Thyroid gland (tissue), 4 donors: ENCODE results near the gene VSX2. TPM values are rescaled to one million over a fixed set of nuclear protein-coding genes. Genes with fewer than 3 reads are reported as not detected.

Source experiments
- DNase-seq, 2 donors: peaks; one replicate each; pipeline ENCODE4 v3.0.0-alpha.2; 2019
- H3K27ac ChIP-seq, 3 donors: fragments of 200-600 bp; sonication (generic); 1 replicate in 2 of 3; 2 replicates in 1 of 3; pipeline ENCODE4 v1.5.1; 2016 to 2019; ENCODE audit warnings: mild to moderate bottlenecking in 1 of 3, moderate library complexity in 1 of 3
- H3K27me3 ChIP-seq: fragments of 200-600 bp; sonication (generic); one replicate; pipeline ENCODE4 v1.5.1; 2019
- H3K36me3 ChIP-seq, 2 donors: fragments of 200-600 bp; sonication (generic); one replicate each; pipeline ENCODE4 v1.5.1; 2016 to 2019
- H3K4me1 ChIP-seq, 2 donors: fragments of 200-600 bp; sonication (generic); one replicate each; pipeline ENCODE4 v1.5.1; 2017 to 2019
- H3K4me3 ChIP-seq, 3 donors: fragments of 200-600 bp; sonication (generic); replicated peaks in 1 of 3; 1 replicate in 2 of 3; 2 replicates in 1 of 3; pipeline ENCODE4 v1.5.1; 2016; ENCODE audit warnings: mild to moderate bottlenecking in 1 of 3
- H3K9me3 ChIP-seq: fragments of 200-600 bp; sonication (generic); one replicate; pipeline ENCODE4 v1.5.1; 2017
- POLR2A ChIP-seq, 2 donors: fragments of 450-650 bp; IDR thresholded peaks; one replicate each; pipeline ENCODE4 v1.6.1; 2017; ENCODE audit warnings: antibody characterized with exemption in 2 of 2, mild to moderate bottlenecking in 2 of 2, moderate library complexity in 1 of 2
- WGBS, 2 donors: methylation state at CpG; one replicate each; pipeline ENCODE4 v1.1.5; 2017; 5-methylcytosine and 5-hydroxymethylcytosine counted together
- intact Hi-C: fragments of 100-400 bp; cut with DNase I; formaldehyde crosslinking; loops from one replicate; pipeline ENCODE4 v1.15.1; 2023
- total RNA-seq, 4 donors: library from RNA; depleted of rRNA; stranded (reverse); fragments of >200 nt; gene quantifications; one replicate each; pipeline ENCODE4 v1.2.3, GENCODE V29; 2016
- TF ChIP-seq, protein P1 (sequence below), 6 experiments: fragments of 200-600 bp in 3 of 6; fragments of 450-650 bp in 3 of 6; sonication (generic) in 3 of 6; IDR thresholded peaks; one replicate each; pipeline ENCODE4 v1.5.1; 2016 to 2019; ENCODE audit warnings: antibody characterized with exemption in 6 of 6, mild to moderate bottlenecking in 2 of 6, inconsistent platforms in 1 of 6, moderate library complexity in 1 of 6

Gene VSX2
- total RNA-seq, 4 donors from 2014 or later = not detected

DNA sequence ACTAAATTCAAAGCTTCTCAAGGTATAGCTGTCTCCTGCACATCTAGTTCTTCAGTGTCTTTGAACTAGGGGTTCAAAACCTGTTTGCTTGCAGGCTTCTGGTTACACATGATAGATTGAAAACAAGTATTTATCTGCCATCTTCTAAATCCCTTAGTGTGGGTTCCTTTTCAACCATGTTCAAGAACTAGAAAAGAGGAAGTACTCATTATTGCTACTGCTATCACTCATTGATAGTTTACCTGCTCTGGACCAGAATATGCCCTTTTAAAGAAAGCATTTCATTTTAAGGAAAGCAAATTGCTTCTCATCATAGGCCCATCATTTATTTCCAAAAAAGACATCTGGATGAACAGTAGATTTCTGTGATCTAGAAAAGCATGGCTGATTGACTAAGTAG, 37.1 kb upstream of the VSX2 start:
- Histone ChIP-seq H3K4me3 (no peak overlapping the region), H3K9me3 (no peaks in the 10 kb centered on the region), H3K36me3 (peaks cover 4 to 10% of the 10 kb centered on the region in 2 donors), H3K27ac (no peak overlapping the region), H3K27me3 (no peaks in the 10 kb centered on the region), H3K4me1 (no peaks in the 10 kb centered on the region)
- no peak for DNase-seq
- TF ChIP-seq POLR2A (IDR thresholded peaks at IDR 0.05) = no peak
- TF ChIP-seq, protein P1, sequence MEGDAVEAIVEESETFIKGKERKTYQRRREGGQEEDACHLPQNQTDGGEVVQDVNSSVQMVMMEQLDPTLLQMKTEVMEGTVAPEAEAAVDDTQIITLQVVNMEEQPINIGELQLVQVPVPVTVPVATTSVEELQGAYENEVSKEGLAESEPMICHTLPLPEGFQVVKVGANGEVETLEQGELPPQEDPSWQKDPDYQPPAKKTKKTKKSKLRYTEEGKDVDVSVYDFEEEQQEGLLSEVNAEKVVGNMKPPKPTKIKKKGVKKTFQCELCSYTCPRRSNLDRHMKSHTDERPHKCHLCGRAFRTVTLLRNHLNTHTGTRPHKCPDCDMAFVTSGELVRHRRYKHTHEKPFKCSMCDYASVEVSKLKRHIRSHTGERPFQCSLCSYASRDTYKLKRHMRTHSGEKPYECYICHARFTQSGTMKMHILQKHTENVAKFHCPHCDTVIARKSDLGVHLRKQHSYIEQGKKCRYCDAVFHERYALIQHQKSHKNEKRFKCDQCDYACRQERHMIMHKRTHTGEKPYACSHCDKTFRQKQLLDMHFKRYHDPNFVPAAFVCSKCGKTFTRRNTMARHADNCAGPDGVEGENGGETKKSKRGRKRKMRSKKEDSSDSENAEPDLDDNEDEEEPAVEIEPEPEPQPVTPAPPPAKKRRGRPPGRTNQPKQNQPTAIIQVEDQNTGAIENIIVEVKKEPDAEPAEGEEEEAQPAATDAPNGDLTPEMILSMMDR (IDR thresholded peaks at IDR 0.05) = no peak
- intact Hi-C loops = no loop called here

DNA sequence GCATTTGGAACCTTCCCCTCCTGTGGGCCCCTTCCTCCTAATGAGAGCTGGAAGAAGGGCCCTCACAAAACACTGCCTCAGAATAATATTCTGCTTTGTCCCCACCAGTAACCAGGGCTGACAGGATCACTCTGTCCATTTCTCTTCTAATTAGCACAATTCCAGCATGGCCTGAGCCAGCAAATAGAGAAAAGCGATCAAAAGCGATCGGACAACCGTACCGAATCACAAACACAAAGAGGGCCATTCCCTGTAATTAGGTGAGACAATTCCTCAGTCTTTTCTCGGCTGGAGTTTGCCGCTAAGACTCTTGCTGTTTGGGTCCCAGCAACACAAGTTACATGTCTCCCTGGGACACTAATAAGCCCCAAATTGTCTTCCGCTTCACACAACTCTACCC, 35.6 kb upstream of the VSX2 start:
- H3K9me3 ChIP-seq = no peaks in the 10 kb centered on the region
- H3K4me3 ChIP-seq = no peak overlapping the region
- WGBS, 2 donors = 94 to 95% methylated on average over 8 of the region's 8 CpGs
- no peak for DNase-seq
- H3K36me3 ChIP-seq = peaks cover 4 to 10% of the 10 kb centered on the region in 2 donors
- TF ChIP-seq, protein P1 (IDR thresholded peaks at IDR 0.05) = no peak
- no peak for TF ChIP-seq POLR2A (IDR thresholded peaks at IDR 0.05)
- intact Hi-C loops = no loop called here
- H3K27me3 ChIP-seq = no peaks in the 10 kb centered on the region
- no peaks in the 10 kb centered on the region for H3K4me1 ChIP-seq
- no peak overlapping the region for H3K27ac ChIP-seq

DNA sequence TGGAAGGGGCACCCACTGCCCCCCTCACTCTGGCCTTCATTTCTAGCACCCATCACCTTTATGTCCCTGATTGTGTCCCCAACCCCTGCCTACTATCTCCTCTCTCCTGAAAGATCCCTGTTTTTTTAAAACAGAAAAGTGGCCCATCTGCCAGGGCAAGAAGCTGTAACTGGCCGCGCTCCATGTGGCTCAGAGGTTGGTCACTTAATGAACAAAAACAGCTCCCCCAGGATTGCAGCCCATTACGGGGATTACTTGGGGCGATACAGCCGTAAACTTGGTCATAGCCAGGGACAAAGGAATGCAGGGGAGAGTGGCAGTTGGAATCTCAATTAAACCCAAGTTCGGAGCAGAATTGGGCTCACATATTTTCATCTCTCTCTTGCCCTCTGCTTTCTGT, 34.8 kb upstream of the VSX2 start:
- H3K36me3 ChIP-seq = peaks cover 0 to 2% of the 10 kb centered on the region in 2 donors
- H3K4me1 ChIP-seq = no peaks in the 10 kb centered on the region
- H3K9me3 ChIP-seq = no peaks in the 10 kb centered on the region
- no peak for DNase-seq
- H3K27me3 ChIP-seq = no peaks in the 10 kb centered on the region
- no peak overlapping the region for H3K4me3 ChIP-seq
- 87 to 96% methylated on average over 6 of the region's 6 CpGs for WGBS, 2 donors
- H3K27ac ChIP-seq = no peak overlapping the region
- intact Hi-C loops = no loop called here
- TF ChIP-seq, protein P1 (IDR thresholded peaks at IDR 0.05) = no peak
- TF ChIP-seq POLR2A (IDR thresholded peaks at IDR 0.05) = no peak

DNA sequence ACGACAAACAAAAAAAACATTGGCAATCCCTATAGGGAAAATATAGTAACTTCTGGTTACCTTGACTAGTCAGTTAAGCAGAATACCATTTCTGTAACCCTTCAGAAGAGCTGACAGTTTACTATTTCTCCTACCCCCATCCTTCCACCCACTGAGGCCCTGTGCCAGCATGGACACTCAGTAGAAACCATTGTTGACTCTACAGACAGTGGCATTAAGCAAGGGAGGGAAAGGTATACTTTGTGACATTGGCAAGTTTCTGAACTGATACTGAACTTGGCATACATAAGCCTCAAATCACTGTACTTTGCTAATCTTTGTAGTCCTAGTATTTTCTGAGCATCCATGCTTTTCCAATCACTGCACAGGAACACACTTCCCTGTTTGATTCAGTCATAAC, 33.4 kb upstream of the VSX2 start:
- WGBS, 2 donors = 52 to 65% methylated on average over 1 of the region's 1 CpG
- intact Hi-C loops = no loop called here
- no peaks in the 10 kb centered on the region for H3K27me3 ChIP-seq
- TF ChIP-seq POLR2A (IDR thresholded peaks at IDR 0.05) = no peak
- TF ChIP-seq, protein P1 (IDR thresholded peaks at IDR 0.05) = no peak
- no peaks in the 10 kb centered on the region for H3K9me3 ChIP-seq
- no peak overlapping the region for H3K27ac ChIP-seq
- H3K4me3 ChIP-seq = no peak overlapping the region
- DNase-seq = no peak
- no peaks in the 10 kb centered on the region for H3K4me1 ChIP-seq
- no peaks in the 10 kb centered on the region for H3K36me3 ChIP-seq

DNA sequence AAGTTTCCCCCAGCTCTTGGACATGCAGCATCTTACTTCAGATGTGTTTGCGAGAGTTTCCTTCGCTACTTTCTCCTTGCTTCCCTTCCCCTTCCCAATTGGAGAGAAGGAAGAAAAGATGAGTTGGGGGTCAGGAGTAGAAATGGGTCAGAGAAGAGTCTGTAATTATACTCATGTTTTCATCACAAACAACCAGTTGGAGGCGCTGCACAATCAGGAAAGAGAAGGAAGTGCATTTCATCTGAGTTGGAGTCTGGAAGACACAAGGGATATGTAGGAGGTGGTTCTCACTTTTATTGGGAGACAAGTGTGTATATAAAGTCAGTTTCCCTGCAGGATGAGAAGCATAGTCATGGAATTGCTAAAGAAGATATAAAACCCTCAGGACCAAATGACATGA, 31.3 kb upstream of the VSX2 start:
- Histone ChIP-seq H3K4me1 (no peaks in the 10 kb centered on the region), H3K36me3 (no peaks in the 10 kb centered on the region), H3K27ac (no peak overlapping the region), H3K9me3 (no peaks in the 10 kb centered on the region), H3K4me3 (no peak overlapping the region), H3K27me3 (no peaks in the 10 kb centered on the region)
- DNase-seq = no peak
- TF ChIP-seq, protein P1 (IDR thresholded peaks at IDR 0.05) = no peak
- TF ChIP-seq POLR2A (IDR thresholded peaks at IDR 0.05) = no peak
- 79 to 80% methylated on average over 3 of the region's 3 CpGs for WGBS, 2 donors
- intact Hi-C loops = no loop called here
